HepG2 (cell line): ENCODE measurements around the gene C10orf53. TPM values are rescaled to one million over a fixed set of nuclear protein-coding genes. Genes with fewer than 3 reads are reported as not detected.
"Not testable (repeated sequence)": the region's sequence is repeated elsewhere in the genome, so short reads cannot be mapped to it uniquely, and the experiment has no call there.

Experiments
- ATAC-seq: fragments of 200-7000 bp; cut with Tn5 transposase; 3 replicates; pipeline ENCODE4 v1.9.1; 2020; ENCODE audit warnings: mild to moderate bottlenecking, moderate library complexity
- BruUV-seq: library from RNA; stranded (reverse); fragments of 400-500 nt; replicated peaks from 2 replicates; lab custom pipeline; 2021; lab: Mats Ljungman, UMichigan
- CTCF ChIA-PET: fragments of 300-600 bp; formaldehyde crosslinking; extraction: SDS; loops from one replicate; lab custom pipeline; 2021; ENCODE audit warnings: low total read pairs, inconsistent platforms, low intra/inter-chr PET ratio; lab: Yijun Ruan, JAX
- POLR2A ChIA-PET: fragments of 350-600 bp; sonication (Branson Sonifier 250); formaldehyde crosslinking; loops from one replicate; lab custom pipeline; 2020; ENCODE audit warnings: antibody characterized with exemption, inconsistent platforms; lab: Yijun Ruan, JAX
- DNase-seq: peaks from one replicate; pipeline ENCODE4 v3.0.0-alpha.2; 2015; ENCODE audit warnings: low spot score
- FAIRE-seq: peaks from 3 replicates; lab custom pipeline; 2011; peaks lifted over from hg19 to GRCh38; lab: Jason Lieb, UNC
- H2AFZ ChIP-seq: one replicate; pipeline ENCODE4 v1.6.1; 2011; ENCODE audit warnings: low read length, inconsistent platforms
- H3K27ac ChIP-seq: fragments of 300-600 bp; 3 replicates; pipeline ENCODE4 v1.8.0; 2011; ENCODE audit warnings: mixed run types, mild to moderate bottlenecking, mixed read lengths, low read length, inconsistent platforms; ENCODE audit not compliant: insufficient read depth; ENCODE audit errors: extremely low read length
- H3K27me3 ChIP-seq, 2 experiments: fragments of 200-600 bp in 1 of 2; 2 replicates in 1 of 2; 3 replicates in 1 of 2; pipeline versions ENCODE4 v1.6.0 to v1.8.0; 2011; ENCODE audit warnings: low read length in 2 of 2, mild to moderate bottlenecking in 2 of 2, moderate library complexity in 2 of 2, inconsistent platforms in 1 of 2; ENCODE audit not compliant: insufficient read depth in 2 of 2, control insufficient read depth in 1 of 2
- H3K36me3 ChIP-seq, 2 experiments: fragments of 200-600 bp in 1 of 2; replicated peaks in 1 of 2; 2 replicates in 1 of 2; 3 replicates in 1 of 2; pipeline versions ENCODE4 v1.5.1 to v1.8.0; 2011; ENCODE audit warnings: low read length in 2 of 2, inconsistent platforms in 1 of 2; ENCODE audit not compliant: insufficient read depth in 2 of 2, control insufficient read depth in 1 of 2
- H3K4me1 ChIP-seq: 2 replicates; pipeline ENCODE4 v1.5.1; 2012; ENCODE audit warnings: low read length, inconsistent platforms; ENCODE audit not compliant: insufficient read depth
- H3K4me2 ChIP-seq: 2 replicates; pipeline ENCODE4 v1.6.0; 2011; ENCODE audit warnings: low read depth, low read length, inconsistent platforms
- H3K4me3 ChIP-seq, 3 experiments: fragments of 200-600 bp in 1 of 3; sonication (generic), shearing (Covaris generic) in 1 of 3; replicated peaks in 1 of 3; 2 replicates each; pipeline ENCODE4 v1.5.1; 2011 to 2016; ENCODE audit warnings: low read length in 3 of 3, inconsistent platforms in 2 of 3, low read depth in 2 of 3, mild to moderate bottlenecking in 2 of 3, control low read depth in 1 of 3, mixed read lengths in 1 of 3; ENCODE audit not compliant: insufficient read depth in 1 of 3
- H3K79me2 ChIP-seq: one replicate; pipeline ENCODE4 v1.6.1; 2011; ENCODE audit warnings: low read length, inconsistent platforms; ENCODE audit not compliant: insufficient read depth
- H3K9ac ChIP-seq: 2 replicates; pipeline ENCODE4 v1.6.0; 2011; ENCODE audit warnings: mild to moderate bottlenecking, low read depth, low read length, inconsistent platforms; ENCODE audit not compliant: insufficient read depth
- H3K9me3 ChIP-seq: 2 replicates; pipeline ENCODE4 v1.5.1; 2012; ENCODE audit warnings: mild to moderate bottlenecking, low read length
- H4K20me1 ChIP-seq: 2 replicates; pipeline ENCODE4 v1.6.0; 2011; ENCODE audit warnings: inconsistent platforms, mild to moderate bottlenecking, low read length, moderate library complexity; ENCODE audit not compliant: insufficient read depth
- AKAP8 ChIP-seq: sonication (generic); formaldehyde crosslinking; IDR thresholded peaks from 2 replicates; pipeline ENCODE4 v1.5.1; 2020; ENCODE audit warnings: mild to moderate bottlenecking, missing genetic modification reagents
- WGBS: methylation state at CpG from one replicate; pipeline ENCODE4 v1.1.6; 2017; ENCODE audit warnings: low lambda C conversion rate; 5-methylcytosine and 5-hydroxymethylcytosine counted together
- in situ Hi-C: cut with HindIII; loops from 2 replicates; pipeline ENCODE4 v1.10.0; 2017; ENCODE audit warnings: low pct_unique_long_range_greater_than_20kb; ENCODE audit not compliant: extremely low pct_ligation_motif_present
- intact Hi-C: fragments of 100-400 bp; cut with micrococcal nuclease; formaldehyde crosslinking; loops from one replicate; pipeline ENCODE4 v1.10.0; 2022; ENCODE audit not compliant: unreplicated experiment
- polyA plus RNA-seq, 8 experiments: library from polyadenylated mRNA; depleted of rRNA in 3 of 8; stranded (reverse) in 7 of 8; unstranded in 1 of 8; fragments of >200 nt; fragmentation: Illumina TruSeq in 4 of 8; extraction: Trizol in 4 of 8; gene quantifications; 2 replicates each; pipeline versions ENCODE4 v1.2.1 to v1.2.3, GENCODE V29; 2011 to 2016; ENCODE audit warnings: low read depth in 4 of 8, missing spikeins in 1 of 8, mixed read lengths in 1 of 8; ENCODE audit not compliant: insufficient read depth in 1 of 8
- total RNA-seq, 5 experiments: library from RNA; depleted of rRNA; stranded (reverse); fragments of >200 nt; fragmentation: Illumina TruSeq; extraction: Trizol; gene quantifications; 2 replicates each; pipeline ENCODE4 v1.2.3, GENCODE V29; 2016; ENCODE audit warnings: low read depth in 1 of 5
- TF ChIP-seq, protein P1 (sequence below): IDR thresholded peaks from 2 replicates; pipeline ENCODE4 v1.6.1; 2016; ENCODE audit warnings: missing compliant biosample characterization, missing genetic modification reagents, borderline replicate concordance
- TF ChIP-seq, protein P2 (sequence below): sonication (generic); formaldehyde crosslinking; IDR thresholded peaks from 2 replicates; pipeline ENCODE4 v1.4.0; 2020; ENCODE audit warnings: mild to moderate bottlenecking, missing genetic modification reagents

C10orf53 gene
- total and polyA plus RNA-seq, 2 of the 13 experiments (the other 11 are each of a cell fraction or from before 2014, with no cell fraction given) = not detected

DNA sequence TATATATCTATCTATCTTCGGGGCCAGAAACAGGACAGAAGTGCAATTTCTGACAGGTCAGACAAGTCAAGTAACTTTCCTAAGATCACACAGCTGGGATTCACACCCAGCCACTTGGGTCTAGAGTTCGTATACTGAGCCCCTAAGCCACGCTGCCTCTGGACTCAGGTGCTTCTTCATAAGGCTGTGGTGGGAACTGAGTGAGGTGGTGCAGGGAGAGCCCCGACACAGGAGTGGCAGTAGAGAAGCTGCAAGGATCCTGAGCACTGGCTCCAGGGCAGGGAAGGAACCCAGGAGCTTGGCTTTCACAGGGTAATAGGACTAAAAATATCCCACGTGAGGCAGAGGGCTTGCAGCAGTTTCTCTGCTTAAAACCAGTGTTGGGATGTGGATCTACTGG is 33.8 kb downstream of the C10orf53 start:
- no peak for FAIRE-seq
- in situ Hi-C loops = no loop called here
- no TSS peak for BruUV-seq
- H3K27ac ChIP-seq = no peak overlapping the region
- H3K4me3 ChIP-seq = no peak overlapping the region
- intact Hi-C loops = no loop called here
- no peaks in the 10 kb centered on the region for H3K4me1 ChIP-seq
- H3K79me2 ChIP-seq = no peaks in the 10 kb centered on the region
- ATAC-seq = no peak
- no peak overlapping the region for H2AFZ ChIP-seq
- no peaks in the 10 kb centered on the region for H4K20me1 ChIP-seq
- peaks cover 5 to 17% of the 10 kb centered on the region in 2 experiments; a peak in 4 of 5 replicates for H3K27me3 ChIP-seq
- ChIA-PET POLR2A (no interaction called here), CTCF (no interaction called here)
- 25% methylated on average over 4 of the region's 5 CpGs for WGBS
- H3K36me3 ChIP-seq = no peaks in the 10 kb centered on the region
- H3K9ac ChIP-seq = no peak overlapping the region
- TF ChIP-seq AKAP8 = no peak
- TF ChIP-seq, protein P1, sequence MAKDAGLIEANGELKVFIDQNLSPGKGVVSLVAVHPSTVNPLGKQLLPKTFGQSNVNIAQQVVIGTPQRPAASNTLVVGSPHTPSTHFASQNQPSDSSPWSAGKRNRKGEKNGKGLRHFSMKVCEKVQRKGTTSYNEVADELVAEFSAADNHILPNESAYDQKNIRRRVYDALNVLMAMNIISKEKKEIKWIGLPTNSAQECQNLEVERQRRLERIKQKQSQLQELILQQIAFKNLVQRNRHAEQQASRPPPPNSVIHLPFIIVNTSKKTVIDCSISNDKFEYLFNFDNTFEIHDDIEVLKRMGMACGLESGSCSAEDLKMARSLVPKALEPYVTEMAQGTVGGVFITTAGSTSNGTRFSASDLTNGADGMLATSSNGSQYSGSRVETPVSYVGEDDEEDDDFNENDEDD = no peak
- TF ChIP-seq, protein P2, sequence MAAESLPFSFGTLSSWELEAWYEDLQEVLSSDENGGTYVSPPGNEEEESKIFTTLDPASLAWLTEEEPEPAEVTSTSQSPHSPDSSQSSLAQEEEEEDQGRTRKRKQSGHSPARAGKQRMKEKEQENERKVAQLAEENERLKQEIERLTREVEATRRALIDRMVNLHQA = no peak
- no peaks in the 10 kb centered on the region for H3K9me3 ChIP-seq
- no peak overlapping the region for H3K4me2 ChIP-seq
- DNase-seq = no peak

DNA sequence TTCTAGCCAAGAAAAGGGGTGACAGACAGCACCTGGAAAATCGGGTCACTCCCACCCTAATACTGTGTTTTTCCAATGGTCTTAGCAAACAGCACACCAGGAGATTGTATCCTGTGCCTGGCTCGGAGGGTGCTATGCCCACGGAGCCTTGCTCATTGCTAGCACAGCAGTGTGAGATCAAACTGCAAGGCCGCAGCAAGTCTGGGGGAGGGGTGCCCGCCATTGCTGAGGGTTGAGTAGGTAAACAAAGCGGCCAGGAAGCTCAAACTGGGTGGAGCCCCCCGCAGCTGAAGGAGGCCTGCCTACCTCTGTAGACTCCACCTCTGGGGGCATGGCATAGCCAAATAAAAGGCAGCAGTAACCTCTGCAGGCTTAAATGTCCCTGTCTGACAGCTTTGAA is 35.7 kb downstream of the C10orf53 start:
- ATAC-seq, BruUV-seq, POLR2A ChIA-PET, H3K36me3 ChIP-seq, in situ Hi-C loops, H3K9me3 ChIP-seq, H2AFZ ChIP-seq, H3K4me1 ChIP-seq, intact Hi-C loops, H3K79me2 ChIP-seq, H3K27me3 ChIP-seq, H3K4me3 ChIP-seq, H3K4me2 ChIP-seq, DNase-seq, H3K27ac ChIP-seq, H4K20me1 ChIP-seq, H3K9ac ChIP-seq, FAIRE-seq, CTCF ChIA-PET: not testable (repeated sequence)
- 0% methylated on average over 2 of the region's 7 CpGs for WGBS
